ENCODE measurements around the gene SAMHD1. TPM values are rescaled to one million over a fixed set of nuclear protein-coding genes. Genes with fewer than 3 reads are reported as not detected.
"Not testable (repeated sequence)": the region's sequence is repeated elsewhere in the genome, so short reads cannot be mapped to it uniquely, and the experiment has no call there.

Gene SAMHD1
- polyA plus RNA-seq, 1 donor from 2014 or later: 22.2 TPM

DNA sequence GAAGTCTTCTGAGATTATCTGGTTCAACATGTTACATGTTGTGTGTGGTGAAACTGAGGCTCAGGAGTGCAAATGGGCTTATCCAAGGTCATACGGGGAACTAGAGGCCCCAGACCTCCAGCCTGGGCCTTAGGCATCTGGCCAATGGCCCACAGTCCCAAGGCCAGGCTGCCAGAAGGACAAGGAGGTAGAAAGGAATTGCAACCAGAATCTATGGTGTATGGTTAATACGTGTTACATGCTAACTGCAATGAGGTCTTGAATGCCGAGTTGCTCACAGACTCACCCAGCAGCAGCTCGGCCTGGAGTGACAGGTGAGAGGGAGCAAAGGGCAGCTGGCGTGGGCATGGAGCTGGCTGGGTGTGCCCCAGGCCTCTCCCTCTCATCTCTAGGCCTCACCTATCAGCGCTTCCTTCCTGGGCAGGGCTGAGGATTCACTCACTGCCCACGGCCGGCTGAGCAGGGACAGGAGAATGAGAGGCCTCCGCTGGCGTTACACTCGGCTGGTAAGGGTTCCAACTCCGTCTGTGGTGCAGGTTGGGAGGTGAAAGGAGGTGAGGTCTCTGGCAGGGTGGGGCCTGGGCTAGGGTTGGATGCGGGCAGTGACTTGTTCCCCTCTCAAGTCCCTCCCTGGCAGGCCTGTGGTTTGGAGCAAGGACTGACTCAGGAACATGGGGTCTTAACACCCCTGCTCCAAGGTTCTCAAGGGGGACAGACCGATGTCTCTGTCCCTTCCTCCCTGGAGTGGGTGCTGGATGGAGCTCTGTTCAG, 75.6 kb downstream of the SAMHD1 start, which contains the start of gene TLDC2:
TLDC2 (plus strand) TSS at position 437 of the 771 bp plus-strand sequence; CDS start at position 474, 37 bp downstream.
- Histone ChIP-seq H3K4me2 (ENCODE audit: low read length) (no peak within 1 kb of the TSS), H3K27ac (ENCODE audit: low read length) (no peak within 1 kb of the TSS), H3F3A (ENCODE audit: insufficient read depth, low read length, poor library complexity, severe bottlenecking) (no peaks in the 10 kb centered on the region), H3K4me3 (ENCODE audit: low read length) (no peak within 1 kb of the TSS), H3K27me3 (ENCODE audit: insufficient read depth, low read depth, low read length) (no peaks in the 10 kb centered on the region), H3K79me2 (replicated peaks; ENCODE audit: insufficient read depth, low read length) (no peaks in the 10 kb centered on the region), H3K9me2 (ENCODE audit: insufficient read depth, low read length) (no peaks in the 10 kb centered on the region), H4K20me1 (ENCODE audit: insufficient read depth) (no peaks in the 10 kb centered on the region), H3K36me3 (ENCODE audit: insufficient read depth, low read length) (no peaks in the 10 kb centered on the region), H2AFZ (ENCODE audit: low read depth, low read length) (no peak within 1 kb of the TSS), H3K9ac (ENCODE audit: low read length) (no peak within 1 kb of the TSS), H3K9me3 (ENCODE audit: low read length) (no peaks in the 10 kb centered on the region)
- TF ChIP-seq MXI1 (conservative IDR thresholded peaks at IDR 0.05; ENCODE audit: poor library complexity, severe bottlenecking): no peak

DNA sequence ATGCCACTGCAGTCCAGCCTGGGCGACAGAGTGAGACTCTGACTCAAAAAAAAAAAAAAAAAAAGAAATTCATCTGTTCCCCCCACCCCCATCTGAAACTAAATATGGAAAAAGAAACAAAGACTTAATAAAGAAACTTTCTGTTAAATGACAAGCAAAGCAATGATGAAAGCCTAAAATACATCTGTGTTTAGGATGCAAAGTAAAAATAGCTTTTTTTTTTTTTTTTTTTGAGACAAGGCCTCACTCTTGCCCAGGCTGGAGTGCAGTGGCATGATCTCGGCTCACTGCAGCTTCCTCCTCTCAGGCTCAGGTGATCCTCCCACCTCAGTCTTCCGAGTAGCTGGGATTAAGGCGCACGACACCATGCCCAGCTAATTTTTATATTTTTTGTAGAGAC, 76.4 kb downstream of the SAMHD1 start:
- H3K36me3 ChIP-seq (ENCODE audit: insufficient read depth, low read length); H3K27me3 ChIP-seq (ENCODE audit: insufficient read depth, low read depth, low read length); H3K4me2 ChIP-seq (ENCODE audit: low read length); H4K20me1 ChIP-seq (ENCODE audit: insufficient read depth); H2AFZ ChIP-seq (ENCODE audit: low read depth, low read length); H3K9me2 ChIP-seq (ENCODE audit: insufficient read depth, low read length); H3K9ac ChIP-seq (ENCODE audit: low read length); H3K27ac ChIP-seq (ENCODE audit: low read length); H3K4me3 ChIP-seq (ENCODE audit: low read length); H3F3A ChIP-seq (ENCODE audit: insufficient read depth, low read length, poor library complexity, severe bottlenecking); H3K9me3 ChIP-seq (ENCODE audit: low read length); H3K79me2 ChIP-seq (replicated peaks; ENCODE audit: insufficient read depth, low read length): not testable (repeated sequence)

DNA sequence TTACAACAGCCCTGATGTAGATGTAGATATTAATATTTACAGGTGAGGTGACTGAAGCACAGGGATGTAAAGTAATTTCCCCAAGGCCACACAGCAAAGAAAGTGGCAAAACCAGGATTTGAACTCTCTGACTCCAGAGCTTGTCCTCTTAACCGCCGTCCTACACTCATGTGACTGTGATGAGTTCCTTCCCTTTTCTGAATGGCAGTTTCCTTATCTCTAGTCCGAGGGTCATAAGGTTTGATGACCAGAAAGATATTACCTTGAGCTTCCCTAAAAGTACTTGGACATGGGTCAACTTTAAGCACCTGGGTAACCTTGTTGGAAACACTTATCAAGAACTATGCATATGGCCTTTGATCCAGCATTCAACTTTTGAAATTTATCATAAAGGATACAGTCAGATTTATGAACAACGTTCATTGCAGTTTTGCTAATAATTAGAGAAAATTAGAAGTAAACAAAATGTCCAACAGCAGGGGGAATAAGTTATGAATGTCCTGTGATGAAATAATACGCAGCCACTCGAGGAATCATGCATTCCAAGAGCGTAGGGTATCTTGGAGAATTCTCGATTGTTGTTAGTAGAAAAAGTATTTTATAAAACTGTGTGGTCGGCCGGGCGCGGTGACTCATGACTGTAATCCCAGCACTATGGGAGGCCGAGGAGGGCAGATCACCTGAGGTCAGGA, 77.9 kb downstream of the SAMHD1 start:
- no peak for TF ChIP-seq SMC3 (conservative IDR thresholded peaks at IDR 0.05; ENCODE audit: poor library complexity)
- no peak for TF ChIP-seq MXI1 (conservative IDR thresholded peaks at IDR 0.05; ENCODE audit: poor library complexity, severe bottlenecking)
- no peak for TF ChIP-seq EZH2 (IDR thresholded peaks at IDR 0.05; ENCODE audit: borderline replicate concordance, insufficient read depth, low read length, poor library complexity, severe bottlenecking)
- Histone ChIP-seq H2AFZ (ENCODE audit: low read depth, low read length) (no peak overlapping the region), H3K27me3 (ENCODE audit: insufficient read depth, low read depth, low read length) (no peaks in the 10 kb centered on the region), H3K9ac (ENCODE audit: low read length) (no peak overlapping the region), H4K20me1 (ENCODE audit: insufficient read depth) (no peaks in the 10 kb centered on the region), H3K9me3 (ENCODE audit: low read length) (no peaks in the 10 kb centered on the region), H3K36me3 (ENCODE audit: insufficient read depth, low read length) (no peaks in the 10 kb centered on the region), H3K27ac (ENCODE audit: low read length) (no peak overlapping the region), H3K4me3 (ENCODE audit: low read length) (no peak overlapping the region), H3F3A (ENCODE audit: insufficient read depth, low read length, poor library complexity, severe bottlenecking) (no peaks in the 10 kb centered on the region), H3K79me2 (replicated peaks; ENCODE audit: insufficient read depth, low read length) (no peaks in the 10 kb centered on the region), H3K9me2 (ENCODE audit: insufficient read depth, low read length) (no peaks in the 10 kb centered on the region), H3K4me2 (ENCODE audit: low read length) (no peak overlapping the region)

DNA sequence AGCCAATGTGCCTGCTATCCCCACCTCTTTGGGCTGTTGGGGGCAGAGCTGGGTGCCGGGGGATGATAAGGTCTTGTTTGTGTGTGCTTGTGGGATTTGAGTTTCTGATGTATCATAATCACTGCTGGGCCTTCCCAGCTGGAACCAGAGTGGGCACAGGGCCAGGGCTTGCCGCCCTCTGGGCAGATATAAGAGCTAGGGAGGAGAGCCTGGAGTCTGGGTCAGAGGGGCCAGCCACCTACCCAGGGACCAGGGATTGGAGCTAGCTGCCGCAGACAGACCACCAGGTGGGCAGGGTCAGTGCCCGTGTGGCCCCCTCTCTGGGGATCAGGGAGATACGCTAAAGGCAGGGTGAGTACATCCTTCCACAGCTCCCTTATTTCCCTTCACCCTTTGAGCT, 78.7 kb downstream of the SAMHD1 start:
- no peak overlapping the region for H2AFZ ChIP-seq (ENCODE audit: low read depth, low read length)
- no peak overlapping the region for H3K4me2 ChIP-seq (ENCODE audit: low read length)
- no peak overlapping the region for H3K27ac ChIP-seq (ENCODE audit: low read length)
- no peaks in the 10 kb centered on the region for H3K9me2 ChIP-seq (ENCODE audit: insufficient read depth, low read length)
- H3K9me3 ChIP-seq (ENCODE audit: low read length): no peaks in the 10 kb centered on the region
- no peaks in the 10 kb centered on the region for H3K79me2 ChIP-seq (replicated peaks; ENCODE audit: insufficient read depth, low read length)
- H4K20me1 ChIP-seq (ENCODE audit: insufficient read depth): no peaks in the 10 kb centered on the region
- no peak overlapping the region for H3K9ac ChIP-seq (ENCODE audit: low read length)
- no peaks in the 10 kb centered on the region for H3K27me3 ChIP-seq (ENCODE audit: insufficient read depth, low read depth, low read length)
- H3F3A ChIP-seq (ENCODE audit: insufficient read depth, low read length, poor library complexity, severe bottlenecking): no peaks in the 10 kb centered on the region
- no peak overlapping the region for H3K4me3 ChIP-seq (ENCODE audit: low read length)
- TF ChIP-seq, protein P1, sequence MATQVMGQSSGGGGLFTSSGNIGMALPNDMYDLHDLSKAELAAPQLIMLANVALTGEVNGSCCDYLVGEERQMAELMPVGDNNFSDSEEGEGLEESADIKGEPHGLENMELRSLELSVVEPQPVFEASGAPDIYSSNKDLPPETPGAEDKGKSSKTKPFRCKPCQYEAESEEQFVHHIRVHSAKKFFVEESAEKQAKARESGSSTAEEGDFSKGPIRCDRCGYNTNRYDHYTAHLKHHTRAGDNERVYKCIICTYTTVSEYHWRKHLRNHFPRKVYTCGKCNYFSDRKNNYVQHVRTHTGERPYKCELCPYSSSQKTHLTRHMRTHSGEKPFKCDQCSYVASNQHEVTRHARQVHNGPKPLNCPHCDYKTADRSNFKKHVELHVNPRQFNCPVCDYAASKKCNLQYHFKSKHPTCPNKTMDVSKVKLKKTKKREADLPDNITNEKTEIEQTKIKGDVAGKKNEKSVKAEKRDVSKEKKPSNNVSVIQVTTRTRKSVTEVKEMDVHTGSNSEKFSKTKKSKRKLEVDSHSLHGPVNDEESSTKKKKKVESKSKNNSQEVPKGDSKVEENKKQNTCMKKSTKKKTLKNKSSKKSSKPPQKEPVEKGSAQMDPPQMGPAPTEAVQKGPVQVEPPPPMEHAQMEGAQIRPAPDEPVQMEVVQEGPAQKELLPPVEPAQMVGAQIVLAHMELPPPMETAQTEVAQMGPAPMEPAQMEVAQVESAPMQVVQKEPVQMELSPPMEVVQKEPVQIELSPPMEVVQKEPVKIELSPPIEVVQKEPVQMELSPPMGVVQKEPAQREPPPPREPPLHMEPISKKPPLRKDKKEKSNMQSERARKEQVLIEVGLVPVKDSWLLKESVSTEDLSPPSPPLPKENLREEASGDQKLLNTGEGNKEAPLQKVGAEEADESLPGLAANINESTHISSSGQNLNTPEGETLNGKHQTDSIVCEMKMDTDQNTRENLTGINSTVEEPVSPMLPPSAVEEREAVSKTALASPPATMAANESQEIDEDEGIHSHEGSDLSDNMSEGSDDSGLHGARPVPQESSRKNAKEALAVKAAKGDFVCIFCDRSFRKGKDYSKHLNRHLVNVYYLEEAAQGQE (IDR thresholded peaks at IDR 0.05; ENCODE audit: borderline replicate concordance): no peak
- TF ChIP-seq MXI1 (conservative IDR thresholded peaks at IDR 0.05; ENCODE audit: poor library complexity, severe bottlenecking) (no peak), POLR2AphosphoS5 (IDR thresholded peaks at IDR 0.05) (no peak), EZH2 (IDR thresholded peaks at IDR 0.05; ENCODE audit: borderline replicate concordance, insufficient read depth, low read length, poor library complexity, severe bottlenecking) (no peak), EP300 (conservative IDR thresholded peaks at IDR 0.05; ENCODE audit: poor library complexity, severe bottlenecking) (no peak)
- TF ChIP-seq, protein P2, sequence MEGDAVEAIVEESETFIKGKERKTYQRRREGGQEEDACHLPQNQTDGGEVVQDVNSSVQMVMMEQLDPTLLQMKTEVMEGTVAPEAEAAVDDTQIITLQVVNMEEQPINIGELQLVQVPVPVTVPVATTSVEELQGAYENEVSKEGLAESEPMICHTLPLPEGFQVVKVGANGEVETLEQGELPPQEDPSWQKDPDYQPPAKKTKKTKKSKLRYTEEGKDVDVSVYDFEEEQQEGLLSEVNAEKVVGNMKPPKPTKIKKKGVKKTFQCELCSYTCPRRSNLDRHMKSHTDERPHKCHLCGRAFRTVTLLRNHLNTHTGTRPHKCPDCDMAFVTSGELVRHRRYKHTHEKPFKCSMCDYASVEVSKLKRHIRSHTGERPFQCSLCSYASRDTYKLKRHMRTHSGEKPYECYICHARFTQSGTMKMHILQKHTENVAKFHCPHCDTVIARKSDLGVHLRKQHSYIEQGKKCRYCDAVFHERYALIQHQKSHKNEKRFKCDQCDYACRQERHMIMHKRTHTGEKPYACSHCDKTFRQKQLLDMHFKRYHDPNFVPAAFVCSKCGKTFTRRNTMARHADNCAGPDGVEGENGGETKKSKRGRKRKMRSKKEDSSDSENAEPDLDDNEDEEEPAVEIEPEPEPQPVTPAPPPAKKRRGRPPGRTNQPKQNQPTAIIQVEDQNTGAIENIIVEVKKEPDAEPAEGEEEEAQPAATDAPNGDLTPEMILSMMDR (IDR thresholded peaks at IDR 0.05; ENCODE audit: poor library complexity, severe bottlenecking): no peak
- H3K36me3 ChIP-seq (ENCODE audit: insufficient read depth, low read length): no peaks in the 10 kb centered on the region
